SU-DHL-6 (cell line): ENCODE data around the gene BHLHA9.

Source experiments
- H2AFZ ChIP-seq: fragments of 200-600 bp; sonication (generic); 2 replicates; pipeline ENCODE4 v1.6.1; 2014; ENCODE audit warnings: low read depth, mild to moderate bottlenecking, moderate library complexity, mixed read lengths, antibody characterized with exemption, low read length; ENCODE audit not compliant: severe bottlenecking
- H3F3A ChIP-seq: fragments of 200-600 bp; shearing (Covaris generic); 2 replicates; pipeline ENCODE4 v1.6.0; 2016; ENCODE audit warnings: antibody characterized with exemption, mild to moderate bottlenecking; ENCODE audit not compliant: insufficient read depth
- H3K27ac ChIP-seq: fragments of 200-600 bp; sonication (generic); 2 replicates; pipeline ENCODE4 v1.5.1; 2016; ENCODE audit warnings: low read depth, mild to moderate bottlenecking, low read length, moderate library complexity, mixed read lengths
- H3K27me3 ChIP-seq: fragments of 200-600 bp; sonication (generic), shearing (Covaris generic); 2 replicates; pipeline ENCODE4 v1.6.0; 2014; ENCODE audit warnings: mild to moderate bottlenecking, low read length
- H3K36me3 ChIP-seq: fragments of 200-600 bp; sonication (generic); 2 replicates; pipeline ENCODE4 v1.6.1; 2014; ENCODE audit warnings: mild to moderate bottlenecking, low read length, mixed read lengths
- H3K4me2 ChIP-seq: fragments of 300-600, 200-600 bp; shearing (Covaris generic), sonication (generic); 2 replicates; pipeline ENCODE4 v1.6.0; 2014; ENCODE audit warnings: low read length, low read depth, mild to moderate bottlenecking; ENCODE audit not compliant: poor library complexity, severe bottlenecking
- H3K4me3 ChIP-seq: fragments of 200-600 bp; sonication (generic); 2 replicates; pipeline ENCODE4 v1.5.1; 2014; ENCODE audit warnings: antibody characterized with exemption, low read length, mild to moderate bottlenecking, mixed read lengths; ENCODE audit not compliant: insufficient read depth, poor library complexity, severe bottlenecking
- H3K79me2 ChIP-seq: fragments of 200-600 bp; sonication (generic); 2 replicates; pipeline ENCODE4 v1.6.1; 2014; ENCODE audit warnings: mild to moderate bottlenecking, low read length, moderate library complexity; ENCODE audit not compliant: insufficient read depth
- H3K9ac ChIP-seq: fragments of 200-600 bp; sonication (generic); 2 replicates; pipeline ENCODE4 v1.7.0; 2014; ENCODE audit warnings: mild to moderate bottlenecking, low read length
- H3K9me2 ChIP-seq: fragments of 200-600 bp; sonication (generic); replicated peaks from 2 replicates; pipeline ENCODE4 v1.6.1; 2014; ENCODE audit warnings: low read length; ENCODE audit not compliant: insufficient read depth
- H3K9me3 ChIP-seq: fragments of 200-600 bp; sonication (generic); 2 replicates; pipeline ENCODE4 v1.6.1; 2014; ENCODE audit warnings: low read length, mixed read lengths; ENCODE audit not compliant: insufficient read depth
- H4K20me1 ChIP-seq: fragments of 200-600 bp; sonication (generic); 2 replicates; pipeline ENCODE4 v1.6.1; 2014; ENCODE audit warnings: low read depth, mild to moderate bottlenecking, antibody characterized with exemption, low read length, moderate library complexity, mixed read lengths
- EZH2phosphoT487 ChIP-seq: fragments of 200-600 bp; sonication (generic), shearing (Covaris generic); conservative IDR thresholded peaks from 2 replicates; pipeline ENCODE4 v1.6.1; 2018; ENCODE audit warnings: mild to moderate bottlenecking, antibody characterized with exemption, low read length, moderate library complexity, mixed read lengths
- TF ChIP-seq, protein P1 (sequence below): fragments of 200-600 bp; sonication (generic); IDR thresholded peaks from one replicate; pipeline ENCODE4 v1.5.1; 2017; ENCODE audit warnings: antibody characterized with exemption, mild to moderate bottlenecking, low read length, moderate library complexity; ENCODE audit not compliant: insufficient read depth, poor library complexity, severe bottlenecking

Gene BHLHA9

DNA sequence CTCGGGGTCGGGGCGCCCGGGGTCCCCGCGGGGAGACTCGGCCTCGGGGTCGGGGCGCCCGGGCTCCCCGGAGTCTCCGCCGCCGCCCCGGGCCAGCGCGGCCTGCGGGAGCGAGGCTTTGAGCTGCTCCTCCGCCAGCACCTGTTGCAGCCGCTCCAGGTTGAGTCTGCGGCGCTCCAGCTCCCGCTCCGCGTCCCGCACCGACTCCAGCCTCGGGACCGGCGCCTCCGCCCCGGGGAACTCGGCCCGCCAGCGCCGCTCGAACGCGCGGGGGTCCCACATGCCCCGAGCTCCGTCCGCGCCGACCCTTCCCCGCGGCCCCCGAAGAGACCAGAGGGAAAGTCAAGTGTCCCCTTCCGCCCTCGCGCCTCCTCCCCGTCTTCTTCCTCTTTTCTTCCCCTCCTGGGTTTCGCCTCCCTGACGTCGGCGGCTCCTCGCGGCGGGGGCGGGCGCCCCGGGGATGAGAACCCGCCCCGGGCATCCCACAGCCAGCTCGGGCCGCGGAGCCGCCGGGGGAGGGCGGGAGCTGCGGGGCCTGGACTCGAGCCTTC is 40.8 kb upstream of the BHLHA9 start:
- TF ChIP-seq, protein P1, sequence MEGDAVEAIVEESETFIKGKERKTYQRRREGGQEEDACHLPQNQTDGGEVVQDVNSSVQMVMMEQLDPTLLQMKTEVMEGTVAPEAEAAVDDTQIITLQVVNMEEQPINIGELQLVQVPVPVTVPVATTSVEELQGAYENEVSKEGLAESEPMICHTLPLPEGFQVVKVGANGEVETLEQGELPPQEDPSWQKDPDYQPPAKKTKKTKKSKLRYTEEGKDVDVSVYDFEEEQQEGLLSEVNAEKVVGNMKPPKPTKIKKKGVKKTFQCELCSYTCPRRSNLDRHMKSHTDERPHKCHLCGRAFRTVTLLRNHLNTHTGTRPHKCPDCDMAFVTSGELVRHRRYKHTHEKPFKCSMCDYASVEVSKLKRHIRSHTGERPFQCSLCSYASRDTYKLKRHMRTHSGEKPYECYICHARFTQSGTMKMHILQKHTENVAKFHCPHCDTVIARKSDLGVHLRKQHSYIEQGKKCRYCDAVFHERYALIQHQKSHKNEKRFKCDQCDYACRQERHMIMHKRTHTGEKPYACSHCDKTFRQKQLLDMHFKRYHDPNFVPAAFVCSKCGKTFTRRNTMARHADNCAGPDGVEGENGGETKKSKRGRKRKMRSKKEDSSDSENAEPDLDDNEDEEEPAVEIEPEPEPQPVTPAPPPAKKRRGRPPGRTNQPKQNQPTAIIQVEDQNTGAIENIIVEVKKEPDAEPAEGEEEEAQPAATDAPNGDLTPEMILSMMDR: no peak
- no peak for TF ChIP-seq EZH2phosphoT487
- H3K9ac ChIP-seq: peak overlapping the region; percentile 77
- H3F3A ChIP-seq: 0 out of 2 replicates have a peak, but pooled peaks cover 4% of the 10 kb centered on the region
- peaks cover 7% of the 10 kb centered on the region; the same call in 1 of the 2 replicates for H3K36me3 ChIP-seq
- peaks cover 20% of the 10 kb centered on the region for H4K20me1 ChIP-seq
- H3K9me3 ChIP-seq: no peaks in the 10 kb centered on the region
- H3K9me2 ChIP-seq: no peaks in the 10 kb centered on the region
- peaks cover 34% of the 10 kb centered on the region for H3K79me2 ChIP-seq
- H3K4me3 ChIP-seq: peak overlapping the region; percentile 58
- H3K27ac ChIP-seq: peak overlapping the region; percentile 89
- no peaks in the 10 kb centered on the region for H3K27me3 ChIP-seq
- H2AFZ ChIP-seq: no peak overlapping the region
- H3K4me2 ChIP-seq: peak overlapping the region; percentile 70

DNA sequence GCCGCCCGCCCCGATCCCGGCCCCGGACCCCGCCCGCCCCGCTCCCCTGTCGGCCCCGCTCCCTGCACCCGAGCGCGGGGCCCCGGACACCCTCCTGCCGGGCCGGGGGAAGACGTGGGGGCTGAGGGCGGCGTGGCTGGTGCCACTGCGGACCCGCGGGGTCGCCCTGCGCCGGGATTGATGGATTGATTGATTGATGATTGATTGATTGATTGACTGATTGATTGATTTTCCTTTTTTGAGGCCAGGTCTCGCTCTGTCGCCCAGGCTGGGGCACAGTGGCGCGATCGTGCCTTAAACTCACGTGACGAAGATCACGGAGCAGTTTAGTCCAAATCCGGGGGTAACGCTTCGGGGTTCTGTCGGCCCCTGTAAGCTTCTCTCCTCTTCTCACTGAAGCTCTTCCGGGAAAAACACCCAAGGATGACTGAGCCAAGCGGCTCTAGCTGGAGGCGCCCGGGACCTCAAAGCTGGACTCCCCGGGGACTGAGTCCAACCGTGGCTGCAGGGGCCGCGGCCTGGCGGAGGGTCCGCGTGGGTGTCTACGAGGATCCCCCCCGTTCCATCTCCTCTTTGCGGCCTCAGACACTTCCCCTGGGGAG is 40.2 kb upstream of the BHLHA9 start:
- Histone ChIP-seq H3K36me3 (peaks cover 7% of the 10 kb centered on the region; the same call in 1 of the 2 replicates), H4K20me1 (peaks cover 20% of the 10 kb centered on the region), H3K9me3 (no peaks in the 10 kb centered on the region), H3K4me3 (peak overlapping the region; percentile 58), H3K79me2 (peaks cover 34% of the 10 kb centered on the region), H3K27me3 (no peaks in the 10 kb centered on the region), H3K9me2 (no peaks in the 10 kb centered on the region), H3K27ac (peak overlapping the region; percentile 89; the same call in 1 of the 2 replicates), H3K4me2 (peak overlapping the region; percentile 70), H2AFZ (no peak overlapping the region), H3F3A (0 out of 2 replicates have a peak, but pooled peaks cover 4% of the 10 kb centered on the region), H3K9ac (peak overlapping the region; percentile 77)
- TF ChIP-seq, protein P1: no peak
- no peak for TF ChIP-seq EZH2phosphoT487

DNA sequence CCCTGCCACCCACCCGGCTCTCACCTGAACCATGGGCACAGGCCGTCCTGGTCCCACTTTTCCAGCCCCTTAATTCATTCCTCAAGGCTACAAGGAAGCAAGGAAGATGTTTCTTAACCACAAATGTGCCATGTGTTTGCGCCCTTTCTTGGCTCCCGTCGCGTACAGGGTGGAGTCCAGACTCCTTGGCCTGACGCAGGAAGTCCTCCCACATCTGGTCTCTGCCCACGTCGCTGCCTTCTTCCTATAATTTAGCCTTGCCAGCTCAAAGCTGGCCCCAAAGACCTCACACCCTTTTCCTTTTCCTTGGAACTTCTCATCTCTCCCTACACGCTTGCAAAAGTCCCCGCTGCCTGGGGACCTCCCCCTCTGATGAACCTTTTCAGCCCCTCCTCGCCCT is 38.8 kb upstream of the BHLHA9 start:
- 0 out of 2 replicates have a peak, but pooled peaks cover 4% of the 10 kb centered on the region for H3F3A ChIP-seq
- no peak overlapping the region for H2AFZ ChIP-seq
- H3K27ac ChIP-seq: no peak overlapping the region
- H3K4me3 ChIP-seq: no peak overlapping the region
- no peak for TF ChIP-seq EZH2phosphoT487
- TF ChIP-seq, protein P1: no peak
- H3K79me2 ChIP-seq: peaks cover 19% of the 10 kb centered on the region
- peaks cover 5% of the 10 kb centered on the region; the same call in 1 of the 2 replicates for H3K36me3 ChIP-seq
- H3K27me3 ChIP-seq: no peaks in the 10 kb centered on the region
- no peaks in the 10 kb centered on the region for H3K9me3 ChIP-seq
- H3K9ac ChIP-seq: no peak overlapping the region
- H3K9me2 ChIP-seq: no peaks in the 10 kb centered on the region
- no peak overlapping the region for H3K4me2 ChIP-seq
- H4K20me1 ChIP-seq: peaks cover 10% of the 10 kb centered on the region; the same call in 1 of the 2 replicates
